GM10847 (cell line): ENCODE measurements around the gene TSPAN11.

Experiments used
- POLR2A ChIP-seq: IDR thresholded peaks from 2 replicates; pipeline ENCODE4 v1.6.1; 2011; ENCODE audit not compliant: insufficient read length; ENCODE audit errors: extremely low read depth

Gene TSPAN11

GRCh38 chr12:30997685-30998440, 71.3 kb downstream of the TSPAN11 start:
- TF ChIP-seq POLR2A, result no peak

- TF ChIP-seq POLR2A, result no peak
Observed at GRCh38 chr12:30999011-30999410, 72.5 kb downstream of the TSPAN11 start.

- TF ChIP-seq POLR2A, result no peak
Observed at GRCh38 chr12:30999723-31000122, 73.2 kb downstream of the TSPAN11 start.

- TF ChIP-seq POLR2A, result no peak
Observed at GRCh38 chr12:31000751-31001150, 74.2 kb downstream of the TSPAN11 start.

GRCh38 chr12:31001581-31002360, 75.2 kb downstream of the TSPAN11 start:
- TF ChIP-seq POLR2A, result no peak

GRCh38 chr12:31002361-31002725, 75.8 kb downstream of the TSPAN11 start:
- no peak for TF ChIP-seq POLR2A

- no peak for TF ChIP-seq POLR2A
Observed at GRCh38 chr12:31002999-31003398, 76.5 kb downstream of the TSPAN11 start.

GRCh38 chr12:31003861-31004640, 77.5 kb downstream of the TSPAN11 start:
- TF ChIP-seq POLR2A, result no peak

- TF ChIP-seq POLR2A, result no peak
Observed at GRCh38 chr12:31004666-31005065, 78.1 kb downstream of the TSPAN11 start.

- no peak for TF ChIP-seq POLR2A
Observed at GRCh38 chr12:31005256-31005943, 78.9 kb downstream of the TSPAN11 start.

- TF ChIP-seq POLR2A, result no peak
Observed at GRCh38 chr12:31005944-31006361, 79.4 kb downstream of the TSPAN11 start.

GRCh38 chr12:31006416-31007152, 80.0 kb downstream of the TSPAN11 start:
- TF ChIP-seq POLR2A, result no peak

GRCh38 chr12:31007153-31007495, 80.6 kb downstream of the TSPAN11 start:
- TF ChIP-seq POLR2A, result no peak

- TF ChIP-seq POLR2A, result no peak
Observed at GRCh38 chr12:31007636-31008175, 81.2 kb downstream of the TSPAN11 start.

GRCh38 chr12:31008241-31008761, 81.8 kb downstream of the TSPAN11 start:
- no peak for TF ChIP-seq POLR2A
